Spleen (tissue), 11 donors: Measurements from ENCODE around the gene AFAP1. TPM values are rescaled to one million over a fixed set of nuclear protein-coding genes. Genes with fewer than 3 reads are reported as not detected.

Experiments used
- DNase-seq: peaks from one replicate; pipeline ENCODE4 v3.0.0-alpha.2; 2020
- H3K27ac ChIP-seq, 8 donors: fragments of 200-600 bp; sonication (generic) in 7 of 8; 1 replicate in 4 of 8; 2 replicates in 4 of 8; pipeline versions ENCODE4 v1.5.0 to v1.8.0; 2016 to 2021; ENCODE audit warnings: inconsistent platforms in 4 of 8, mild to moderate bottlenecking in 4 of 8, moderate library complexity in 1 of 8
- H3K27me3 ChIP-seq, 7 donors: fragments of 200-600 bp; sonication (generic) in 6 of 7; replicated peaks in 1 of 7; 1 replicate in 4 of 7; 2 replicates in 3 of 7; pipeline versions ENCODE4 v1.5.0 to v1.8.0; 2016 to 2021; ENCODE audit warnings: inconsistent platforms in 3 of 7, mild to moderate bottlenecking in 1 of 7
- H3K36me3 ChIP-seq, 6 donors: fragments of 200-600 bp; sonication (generic) in 5 of 6; 1 replicate in 4 of 6; 2 replicates in 2 of 6; pipeline versions ENCODE4 v1.5.0 to v1.8.0; 2016 to 2021; ENCODE audit warnings: inconsistent platforms in 2 of 6
- H3K4me1 ChIP-seq, 6 donors: fragments of 200-600 bp; sonication (generic) in 5 of 6; 1 replicate in 3 of 6; 2 replicates in 3 of 6; pipeline versions ENCODE4 v1.5.0 to v1.8.0; 2016 to 2021; ENCODE audit warnings: inconsistent platforms in 3 of 6
- H3K4me3 ChIP-seq, 8 donors: fragments of 200-600 bp; sonication (generic) in 7 of 8; 1 replicate in 4 of 8; 2 replicates in 4 of 8; pipeline versions ENCODE4 v1.5.0 to v1.8.0; 2016 to 2021; ENCODE audit warnings: inconsistent platforms in 4 of 8, mild to moderate bottlenecking in 4 of 8, moderate library complexity in 2 of 8
- H3K9me3 ChIP-seq, 8 donors: fragments of 200-600 bp; sonication (generic) in 7 of 8; 1 replicate in 4 of 8; 2 replicates in 4 of 8; pipeline versions ENCODE4 v1.5.0 to v1.8.0; 2016 to 2021; ENCODE audit warnings: inconsistent platforms in 4 of 8
- POLR2A ChIP-seq, 3 donors: fragments of 450-650 bp; IDR thresholded peaks; one replicate each; pipeline ENCODE4 v1.5.1; 2017; ENCODE audit warnings: antibody characterized with exemption in 3 of 3, mild to moderate bottlenecking in 1 of 3
- POLR2AphosphoS5 ChIP-seq, 3 donors: sonication (generic); formaldehyde crosslinking; IDR thresholded peaks; one replicate each; pipeline ENCODE4 v1.5.1; 2017; ENCODE audit warnings: antibody characterized with exemption in 3 of 3
- WGBS, 5 donors: extraction: QIAGEN DNeasy Blood & Tissue Kit in 3 of 5; methylation state at CpG; one replicate each; pipeline versions ENCODE4 v1.1.5 to v1.1.7; 2013 to 2018; 5-methylcytosine and 5-hydroxymethylcytosine counted together
- intact Hi-C: fragments of 100-400 bp; cut with DNase I; formaldehyde crosslinking; loops from one replicate; pipeline ENCODE4 v1.15.0; 2023; ENCODE audit warnings: low total_unique reads
- polyA plus RNA-seq, 3 donors: library from polyadenylated mRNA; stranded (reverse); fragments of 200-250 nt; gene quantifications; one replicate each; pipeline ENCODE4 v1.2.1, GENCODE V29; 2013
- total RNA-seq, 7 donors: library from RNA; depleted of rRNA in 3 of 7; stranded (reverse); fragments of >200 nt in 3 of 7; fragmentation: NEBNext Ultra II Directional in 4 of 7; extraction: Animal tissue kit (Norgen Biotek cat#: 25700) in 4 of 7; gene quantifications; one replicate each; pipeline versions ENCODE4 v1.1.0 to v1.2.1, GENCODE V29; 2016 to 2021
- TF ChIP-seq, protein P1 (sequence below), 11 experiments: fragments of 200-600 bp in 7 of 11; fragments of 450-650 bp in 4 of 11; sonication (generic) in 4 of 11; IDR thresholded peaks in 8 of 11; conservative IDR thresholded peaks in 3 of 11; 1 replicate in 7 of 11; 2 replicates in 4 of 11; pipeline versions ENCODE4 v1.4.0 to v1.8.0; 2016 to 2021; ENCODE audit warnings: antibody characterized with exemption in 11 of 11, inconsistent platforms in 4 of 11, mild to moderate bottlenecking in 1 of 11
- donor health status: healthy with polysubstance abuse.
- donor health status: DM: no; HTN: no; CAD: no; lungs with moderate emphysema.
- donor health status: DM: no; HTN: no; CAD: no.
- donor health status: Bipolar disorder and iron deficiency.
- donor health status: healthy.
- donor health status: DM: no; HTN: no; CAD: no.
- donor health status: DM: yes; HTN: yes; CAD: no.

Gene AFAP1
- total and polyA plus RNA-seq, 10 donors: 1.6 to 29.2 (median 12.1) TPM

DNA sequence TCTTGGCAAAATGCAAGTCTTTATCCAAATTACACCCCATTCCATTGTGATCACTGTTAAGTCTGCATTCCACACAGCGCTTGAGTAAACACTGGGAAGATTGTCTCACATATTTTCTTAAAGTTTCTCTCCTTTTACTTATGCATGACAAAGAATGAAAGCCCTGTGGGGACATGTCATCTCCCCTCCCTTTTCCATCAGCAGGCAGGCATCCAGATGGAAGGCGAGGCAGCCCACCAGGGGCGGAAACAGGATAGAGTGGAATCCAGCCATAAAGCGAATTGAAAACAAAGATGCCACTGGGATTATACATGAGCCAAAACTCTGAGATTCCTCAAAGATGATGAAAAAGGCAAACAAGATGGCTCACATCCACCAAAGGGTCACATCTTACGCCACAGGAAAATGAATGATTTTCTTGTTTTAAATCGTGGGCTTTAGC lies 78.2 kb downstream of the AFAP1 start:
- intact Hi-C loops: no loop called here
- Histone ChIP-seq H3K36me3 (no peaks in the 10 kb centered on the region), H3K4me1 (peaks cover 0 to 17% (median 0%) of the 10 kb centered on the region in 6 donors), H3K27me3 (no peaks in the 10 kb centered on the region), H3K4me3 (no peak overlapping the region), H3K9me3 (no peaks in the 10 kb centered on the region), H3K27ac (no peak overlapping the region)
- 68 to 83% (median 81%) methylated on average over 6 of the region's 6 CpGs for WGBS, 5 donors
- no peak for DNase-seq
- TF ChIP-seq POLR2AphosphoS5 (IDR thresholded peaks at IDR 0.05) (no peak), POLR2A (IDR thresholded peaks at IDR 0.05) (no peak)
- TF ChIP-seq, protein P1, sequence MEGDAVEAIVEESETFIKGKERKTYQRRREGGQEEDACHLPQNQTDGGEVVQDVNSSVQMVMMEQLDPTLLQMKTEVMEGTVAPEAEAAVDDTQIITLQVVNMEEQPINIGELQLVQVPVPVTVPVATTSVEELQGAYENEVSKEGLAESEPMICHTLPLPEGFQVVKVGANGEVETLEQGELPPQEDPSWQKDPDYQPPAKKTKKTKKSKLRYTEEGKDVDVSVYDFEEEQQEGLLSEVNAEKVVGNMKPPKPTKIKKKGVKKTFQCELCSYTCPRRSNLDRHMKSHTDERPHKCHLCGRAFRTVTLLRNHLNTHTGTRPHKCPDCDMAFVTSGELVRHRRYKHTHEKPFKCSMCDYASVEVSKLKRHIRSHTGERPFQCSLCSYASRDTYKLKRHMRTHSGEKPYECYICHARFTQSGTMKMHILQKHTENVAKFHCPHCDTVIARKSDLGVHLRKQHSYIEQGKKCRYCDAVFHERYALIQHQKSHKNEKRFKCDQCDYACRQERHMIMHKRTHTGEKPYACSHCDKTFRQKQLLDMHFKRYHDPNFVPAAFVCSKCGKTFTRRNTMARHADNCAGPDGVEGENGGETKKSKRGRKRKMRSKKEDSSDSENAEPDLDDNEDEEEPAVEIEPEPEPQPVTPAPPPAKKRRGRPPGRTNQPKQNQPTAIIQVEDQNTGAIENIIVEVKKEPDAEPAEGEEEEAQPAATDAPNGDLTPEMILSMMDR (IDR thresholded peaks at IDR 0.05 in 8 of 11, conservative IDR thresholded peaks at IDR 0.05 in 3 of 11): no peak

DNA sequence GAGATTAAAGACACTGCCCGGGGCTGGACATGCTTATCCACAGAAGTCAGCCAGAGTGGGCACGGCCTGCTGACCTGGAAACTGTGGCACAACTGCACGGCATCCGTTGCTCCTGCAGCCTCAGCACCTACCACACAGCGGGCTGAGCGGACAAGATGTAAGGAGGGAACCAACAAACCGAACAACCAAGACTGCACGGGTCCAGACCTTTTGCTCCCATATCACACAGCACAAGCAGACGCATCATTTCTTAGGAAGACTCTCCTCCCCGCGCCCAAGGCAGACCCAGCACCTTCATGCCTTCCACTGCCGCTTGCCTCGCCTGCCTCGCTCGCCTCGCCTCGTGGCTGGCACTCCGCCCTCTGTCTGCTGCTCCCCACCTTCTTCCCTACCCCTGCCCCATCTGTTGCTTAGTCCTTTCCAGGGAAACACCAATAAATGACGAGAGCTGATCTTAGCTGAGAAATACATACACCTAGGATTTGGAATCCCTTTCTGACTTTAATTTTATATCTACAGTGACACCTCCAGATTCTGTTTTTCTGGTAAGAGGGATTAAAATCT lies 79.0 kb downstream of the AFAP1 start:
- Histone ChIP-seq H3K4me3 (no peak overlapping the region), H3K4me1 (peaks cover 0 to 22% (median under 1%) of the 10 kb centered on the region in 6 donors), H3K27me3 (no peaks in the 10 kb centered on the region), H3K36me3 (no peaks in the 10 kb centered on the region), H3K27ac (no peak overlapping the region), H3K9me3 (no peaks in the 10 kb centered on the region)
- intact Hi-C loops: no loop called here
- TF ChIP-seq POLR2A (IDR thresholded peaks at IDR 0.05): no peak
- TF ChIP-seq, protein P1 (IDR thresholded peaks at IDR 0.05 in 8 of 11, conservative IDR thresholded peaks at IDR 0.05 in 3 of 11): no peak
- no peak for TF ChIP-seq POLR2AphosphoS5 (IDR thresholded peaks at IDR 0.05)
- no peak for DNase-seq
- 90 to 93% (median 92%) methylated on average over 19 of the region's 19 CpGs for WGBS, 5 donors

DNA sequence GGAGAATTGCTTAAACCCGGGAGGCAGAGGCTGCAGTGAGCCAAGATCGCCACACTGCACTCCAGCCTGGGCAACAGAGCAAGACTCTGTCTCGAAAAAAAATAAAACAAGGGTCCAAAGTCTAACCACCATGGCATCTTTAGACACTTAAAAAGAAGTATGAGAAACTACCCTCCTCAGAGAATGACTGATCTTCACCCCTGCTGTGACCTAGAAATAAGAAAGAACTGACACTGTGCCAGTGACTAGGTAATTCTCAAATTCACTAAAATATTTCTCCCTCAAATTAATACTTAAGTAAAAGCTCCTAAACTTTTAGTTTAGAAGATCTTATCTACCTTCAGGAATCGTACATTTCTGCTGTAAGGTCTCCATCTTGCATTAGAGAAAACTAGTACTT lies 80.3 kb downstream of the AFAP1 start:
- H3K4me3 ChIP-seq: no peak overlapping the region
- no peaks in the 10 kb centered on the region for H3K27me3 ChIP-seq
- 65 to 80% (median 76%) methylated on average over 4 of the region's 4 CpGs for WGBS, 5 donors
- no peak overlapping the region for H3K27ac ChIP-seq
- no peaks in the 10 kb centered on the region for H3K9me3 ChIP-seq
- H3K4me1 ChIP-seq: peaks cover 0 to 34% (median 3%) of the 10 kb centered on the region in 6 donors
- DNase-seq: no peak
- TF ChIP-seq POLR2AphosphoS5 (IDR thresholded peaks at IDR 0.05) (no peak), POLR2A (IDR thresholded peaks at IDR 0.05) (no peak)
- TF ChIP-seq, protein P1 (IDR thresholded peaks at IDR 0.05 in 8 of 11, conservative IDR thresholded peaks at IDR 0.05 in 3 of 11): no peak
- intact Hi-C loops: no loop called here
- peaks cover 0 to 9% (median 0%) of the 10 kb centered on the region in 6 donors for H3K36me3 ChIP-seq

DNA sequence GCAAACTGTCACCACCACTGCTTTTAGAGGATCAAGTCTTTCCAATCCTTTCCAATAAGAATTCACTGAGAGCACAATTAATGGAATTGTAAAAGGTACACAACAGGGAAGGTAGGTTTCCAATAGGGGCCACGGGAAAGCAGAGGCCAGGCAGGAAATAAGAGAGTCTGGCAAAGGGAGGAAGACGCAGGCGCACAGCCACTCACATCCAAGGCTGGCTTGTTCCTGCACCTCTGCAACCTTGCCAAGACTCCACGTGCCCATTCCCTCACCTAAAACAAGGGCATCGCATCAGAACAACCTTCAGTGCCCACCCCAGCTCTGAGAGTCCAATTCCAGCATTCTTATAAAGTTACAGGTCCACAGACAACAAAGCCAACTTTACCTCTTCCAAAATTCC lies 81.2 kb downstream of the AFAP1 start:
- H3K36me3 ChIP-seq: peaks cover 0 to 18% (median 0%) of the 10 kb centered on the region in 6 donors
- WGBS, 5 donors: 58 to 70% (median 64%) methylated on average over 5 of the region's 5 CpGs
- TF ChIP-seq, protein P1 (IDR thresholded peaks at IDR 0.05 in 8 of 11, conservative IDR thresholded peaks at IDR 0.05 in 3 of 11): no peak
- no peak for TF ChIP-seq POLR2A (IDR thresholded peaks at IDR 0.05)
- no peak for TF ChIP-seq POLR2AphosphoS5 (IDR thresholded peaks at IDR 0.05)
- no peak overlapping the region for H3K27ac ChIP-seq
- H3K27me3 ChIP-seq: no peaks in the 10 kb centered on the region
- intact Hi-C loops: no loop called here
- H3K4me1 ChIP-seq: peaks cover 0 to 39% (median 3%) of the 10 kb centered on the region in 6 donors
- H3K9me3 ChIP-seq: no peaks in the 10 kb centered on the region
- no peak for DNase-seq
- no peak overlapping the region for H3K4me3 ChIP-seq
